Gastroesophageal sphincter (tissue), 2 donors: ENCODE results near the gene CD40.

Experiments
- EP300 ChIP-seq: sonication (generic); formaldehyde crosslinking; IDR thresholded peaks from one replicate; pipeline ENCODE4 v1.6.1; 2017; ENCODE audit warnings: antibody characterized with exemption, mild to moderate bottlenecking
- POLR2A ChIP-seq, 2 donors: fragments of 450-650 bp; IDR thresholded peaks; one replicate each; pipeline ENCODE4 v1.6.1; 2017; ENCODE audit warnings: antibody characterized with exemption in 2 of 2, mild to moderate bottlenecking in 2 of 2, moderate library complexity in 1 of 2
- POLR2AphosphoS5 ChIP-seq: sonication (generic); formaldehyde crosslinking; IDR thresholded peaks from one replicate; pipeline ENCODE4 v1.6.1; 2017; ENCODE audit warnings: antibody characterized with exemption

DNA sequence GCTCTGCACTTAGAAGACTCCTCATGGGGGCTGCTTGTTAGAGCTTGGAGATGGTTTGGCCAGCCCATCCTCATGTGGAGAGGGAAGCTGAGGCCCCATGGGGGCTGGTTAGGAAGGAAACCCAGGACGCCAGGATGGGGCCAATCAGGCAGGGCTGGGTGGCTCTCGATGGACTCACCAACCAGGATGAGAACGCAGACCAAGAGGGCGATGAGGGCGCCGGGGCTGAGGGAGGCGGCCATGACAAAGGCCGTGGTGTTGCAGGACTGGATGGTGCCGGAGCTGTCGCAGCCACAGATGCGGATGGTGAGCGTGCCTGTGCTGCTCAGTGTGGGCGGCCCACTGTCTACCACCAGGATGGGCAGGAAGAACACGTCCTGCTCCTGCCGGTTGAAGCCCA, 59.7 kb downstream of the CD40 start:
- TF ChIP-seq EP300 (no peak), POLR2AphosphoS5 (no peak), POLR2A (IDR thresholded peaks at IDR 0.05) (no peak)
